ENCODE measurements around the gene SCGB3A2. TPM values are rescaled to one million over a fixed set of nuclear protein-coding genes. Genes with fewer than 3 reads are reported as not detected.

Gene SCGB3A2
- total and polyA plus RNA-seq, 2 experiments from 2014 or later = 33.6 to 70.6 TPM

Other genes starting within 250 kb of the SCGB3A2 start
- gene JAKMIP2, start 96.0 kb upstream of the SCGB3A2 start, total RNA-seq = 4.3 and 6.1 TPM in 2 replicates
- 1.4 and 3.8 TPM in 2 replicates for gene JAKMIP2, start 96.0 kb upstream of the SCGB3A2 start, polyA plus RNA-seq
- gene SPINK1, start 47.0 kb upstream of the SCGB3A2 start, total RNA-seq = 988 and 1,467 TPM in 2 replicates
- gene SPINK1, start 47.0 kb upstream of the SCGB3A2 start, polyA plus RNA-seq = 2,511 and 2,947 TPM in 2 replicates
- gene C5orf46, start 27.8 kb downstream of the SCGB3A2 start, total RNA-seq = not detected in 2 replicates
- 0.99 and 2.7 TPM in 2 replicates for gene C5orf46, start 27.8 kb downstream of the SCGB3A2 start, polyA plus RNA-seq
- gene SPINK5, start 185.3 kb downstream of the SCGB3A2 start, total RNA-seq = 3.0 TPM in 2 replicates
- gene SPINK5, start 185.3 kb downstream of the SCGB3A2 start, polyA plus RNA-seq = 2.6 and 4.4 TPM in 2 replicates

Measured in hepatocyte (in vitro differentiated cells).